HFF-Myc (cell line): ENCODE results near the gene JPT2.

Experiments
- DNase-seq: peaks from one replicate; pipeline ENCODE4 v3.0.0-alpha.2; 2011; ENCODE audit warnings: low read depth; ENCODE audit errors: extremely low read depth
- H3K4me3 ChIP-seq: replicated peaks from 2 replicates; pipeline ENCODE4 v1.5.1; 2011; ENCODE audit warnings: low read depth, mild to moderate bottlenecking, control low read depth, low read length
- TF ChIP-seq, protein P1 (sequence below): IDR thresholded peaks from 2 replicates; pipeline ENCODE4 v1.5.1; 2012; ENCODE audit warnings: mild to moderate bottlenecking, low read depth, low read length, control low read depth; ENCODE audit errors: missing control alignments

Gene JPT2

DNA sequence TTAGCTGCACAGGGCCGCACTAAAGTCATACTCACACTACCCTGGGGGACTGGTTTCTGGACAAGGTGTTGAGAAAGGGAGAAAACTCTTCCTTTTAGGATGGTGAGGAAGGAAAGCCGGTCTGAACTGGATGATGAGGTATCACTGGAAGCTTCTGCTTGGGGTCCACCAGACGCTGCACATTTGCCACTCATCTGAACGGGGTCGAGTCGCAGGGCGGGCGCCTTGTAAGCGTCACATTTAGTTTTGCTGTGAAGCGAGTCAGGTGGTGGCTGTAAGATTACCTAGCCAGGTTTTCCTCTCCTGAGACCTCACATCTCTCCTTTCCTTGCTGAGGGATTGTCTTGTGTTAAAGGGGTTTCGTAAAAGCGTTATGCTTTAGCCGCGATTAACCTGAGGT is 2.3 kb downstream of the JPT2 start:
- TF ChIP-seq, protein P1, sequence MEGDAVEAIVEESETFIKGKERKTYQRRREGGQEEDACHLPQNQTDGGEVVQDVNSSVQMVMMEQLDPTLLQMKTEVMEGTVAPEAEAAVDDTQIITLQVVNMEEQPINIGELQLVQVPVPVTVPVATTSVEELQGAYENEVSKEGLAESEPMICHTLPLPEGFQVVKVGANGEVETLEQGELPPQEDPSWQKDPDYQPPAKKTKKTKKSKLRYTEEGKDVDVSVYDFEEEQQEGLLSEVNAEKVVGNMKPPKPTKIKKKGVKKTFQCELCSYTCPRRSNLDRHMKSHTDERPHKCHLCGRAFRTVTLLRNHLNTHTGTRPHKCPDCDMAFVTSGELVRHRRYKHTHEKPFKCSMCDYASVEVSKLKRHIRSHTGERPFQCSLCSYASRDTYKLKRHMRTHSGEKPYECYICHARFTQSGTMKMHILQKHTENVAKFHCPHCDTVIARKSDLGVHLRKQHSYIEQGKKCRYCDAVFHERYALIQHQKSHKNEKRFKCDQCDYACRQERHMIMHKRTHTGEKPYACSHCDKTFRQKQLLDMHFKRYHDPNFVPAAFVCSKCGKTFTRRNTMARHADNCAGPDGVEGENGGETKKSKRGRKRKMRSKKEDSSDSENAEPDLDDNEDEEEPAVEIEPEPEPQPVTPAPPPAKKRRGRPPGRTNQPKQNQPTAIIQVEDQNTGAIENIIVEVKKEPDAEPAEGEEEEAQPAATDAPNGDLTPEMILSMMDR: no peak
- H3K4me3 ChIP-seq: no peak overlapping the region

GRCh38 chr16:1681032-1681431 is 3.0 kb downstream of the JPT2 start:
- H3K4me3 ChIP-seq: no peak overlapping the region
- DNase-seq: no peak
- TF ChIP-seq, protein P1: no peak

More for the DNA sequence above, 2.3 kb downstream of the JPT2 start:
- DNase-seq: no peak

- H3K4me3 ChIP-seq: no peak overlapping the region
- no peak for DNase-seq
- TF ChIP-seq, protein P1: no peak
These were observed 9.6 kb downstream of the JPT2 start for GRCh38 chr16:1687427-1688316.

DNA sequence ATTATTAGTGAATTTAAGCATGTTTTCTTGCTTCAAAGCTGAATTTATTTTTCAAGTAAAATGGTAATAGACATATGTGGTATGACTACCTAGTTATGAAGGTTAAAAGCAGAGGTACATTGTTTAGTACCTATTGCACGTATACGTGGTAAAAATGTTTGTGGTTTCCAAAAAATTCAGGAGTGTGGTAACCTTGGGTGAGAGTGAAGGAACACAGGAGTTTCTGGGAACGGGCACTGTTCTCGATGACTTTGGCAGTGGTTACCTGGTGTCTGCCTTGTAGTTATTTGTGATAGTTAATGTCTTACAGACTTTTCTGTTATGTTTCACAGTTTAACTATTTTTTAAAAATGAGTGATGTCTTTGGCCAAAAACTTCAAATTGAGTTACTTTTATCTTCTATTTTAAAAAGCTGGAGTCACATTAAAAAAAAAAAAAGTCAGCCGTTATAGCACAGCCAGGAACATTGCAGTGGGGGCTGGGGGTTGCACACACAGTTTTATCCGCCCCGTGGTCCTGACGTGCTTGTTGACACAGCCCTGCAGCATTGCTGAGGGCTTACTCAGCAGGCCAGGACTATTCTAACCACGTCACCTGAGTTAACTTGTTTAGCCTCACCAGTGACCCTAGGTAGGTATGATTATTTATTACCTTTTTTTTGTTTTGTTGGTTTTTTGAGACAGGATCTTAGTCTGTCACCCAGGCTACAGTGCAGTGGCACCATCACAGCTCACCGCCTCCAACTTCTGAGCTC is 10.9 kb downstream of the JPT2 start:
- no peak for DNase-seq
- TF ChIP-seq, protein P1: no peak
- no peak overlapping the region for H3K4me3 ChIP-seq

DNA sequence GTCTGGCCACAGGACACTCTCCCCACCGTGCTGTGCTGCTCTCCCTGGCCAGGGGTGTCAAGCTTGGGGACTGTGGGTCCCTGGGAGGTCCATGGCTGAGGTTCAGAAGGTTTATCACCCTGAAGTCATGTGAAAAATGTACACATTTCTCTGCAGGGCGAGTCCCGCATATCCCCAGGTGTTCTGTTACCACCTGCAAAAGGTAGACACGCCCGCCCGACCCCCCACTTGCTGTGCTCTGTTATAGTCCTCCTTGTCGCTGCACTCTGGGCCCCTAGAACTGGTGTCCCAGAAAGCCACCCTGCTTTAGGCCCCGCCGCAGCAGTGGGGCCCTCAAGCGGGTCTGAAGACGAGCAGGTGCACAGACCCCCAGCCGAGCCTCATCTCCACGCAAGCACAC is 11.8 kb downstream of the JPT2 start:
- no peak for DNase-seq
- TF ChIP-seq, protein P1: no peak
- no peak overlapping the region for H3K4me3 ChIP-seq

DNA sequence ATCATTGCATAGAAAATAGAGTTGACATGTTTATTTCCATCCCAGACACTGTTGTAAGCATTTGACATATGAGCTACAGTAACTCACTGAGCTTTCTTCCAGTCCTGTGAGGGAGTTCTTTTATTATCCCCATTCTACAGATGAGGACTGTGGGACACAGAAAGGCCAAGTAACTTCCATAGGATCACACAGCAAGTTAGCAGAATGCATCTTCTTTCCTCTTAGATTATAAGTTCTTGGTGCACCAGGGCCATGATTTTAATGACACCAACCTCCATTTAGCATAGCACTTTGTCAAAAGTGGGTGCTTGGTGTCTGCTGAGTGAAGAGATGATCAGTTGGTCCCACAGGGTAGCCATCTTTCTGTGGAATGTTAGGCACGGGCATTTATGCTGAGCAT is 12.7 kb downstream of the JPT2 start:
- TF ChIP-seq, protein P1: no peak
- H3K4me3 ChIP-seq: no peak overlapping the region
- no peak for DNase-seq
